Mesenchymal stem cell (in vitro differentiated cells and primary cell): ENCODE results near the gene POU2F3.
A peak's percentile ranks its signal among the peaks of the same experiment; 100 is the strongest.

Source experiments
- DNase-seq: peaks from one replicate; pipeline ENCODE4 v3.0.0-alpha.2; 2013
- H2AFZ ChIP-seq: one replicate; pipeline ENCODE4 v1.6.1; 2013; ENCODE audit warnings: low read depth, mild to moderate bottlenecking, control low read depth, inconsistent platforms, low read length, moderate library complexity
- H2AK5ac ChIP-seq: 2 replicates; pipeline ENCODE4 v1.6.1; 2013; ENCODE audit warnings: low read length, moderate library complexity, mild to moderate bottlenecking, inconsistent platforms; ENCODE audit not compliant: severe bottlenecking
- H2BK120ac ChIP-seq: one replicate; pipeline ENCODE4 v1.6.1; 2013; ENCODE audit warnings: low read depth, mild to moderate bottlenecking, inconsistent platforms, low read length, moderate library complexity
- H2BK12ac ChIP-seq, 2 experiments: one replicate each; pipeline ENCODE4 v1.6.1; 2013; ENCODE audit warnings: inconsistent platforms in 2 of 2, low read length in 2 of 2, mild to moderate bottlenecking in 2 of 2, moderate library complexity in 2 of 2, control low read depth in 1 of 2
- H2BK15ac ChIP-seq: one replicate; pipeline ENCODE4 v1.6.1; 2013; ENCODE audit warnings: mild to moderate bottlenecking, low read depth, inconsistent platforms; ENCODE audit not compliant: poor library complexity, severe bottlenecking
- H2BK5ac ChIP-seq: 2 replicates; pipeline ENCODE4 v1.6.1; 2013; ENCODE audit warnings: low read depth, mild to moderate bottlenecking, low read length, control low read depth, inconsistent platforms; ENCODE audit not compliant: poor library complexity, severe bottlenecking
- H3K14ac ChIP-seq, 2 experiments: one replicate each; pipeline ENCODE4 v1.6.1; 2013; ENCODE audit warnings: inconsistent platforms in 2 of 2, low read length in 2 of 2, control low read depth in 1 of 2, mild to moderate bottlenecking in 1 of 2, moderate library complexity in 1 of 2
- H3K18ac ChIP-seq, 2 experiments: one replicate each; pipeline ENCODE4 v1.6.1; 2013; ENCODE audit warnings: inconsistent platforms in 2 of 2, low read length in 2 of 2, control low read depth in 1 of 2, low read depth in 1 of 2, mild to moderate bottlenecking in 1 of 2
- H3K23ac ChIP-seq, 2 experiments: one replicate each; pipeline ENCODE4 v1.6.1; 2013; ENCODE audit warnings: inconsistent platforms in 2 of 2, low read length in 2 of 2, mild to moderate bottlenecking in 2 of 2, moderate library complexity in 2 of 2, control low read depth in 1 of 2
- H3K27ac ChIP-seq: 2 replicates; pipeline ENCODE4 v1.5.1; 2013; ENCODE audit warnings: mild to moderate bottlenecking, moderate library complexity, low read length, control low read depth, inconsistent platforms; ENCODE audit not compliant: poor library complexity, severe bottlenecking
- H3K27me3 ChIP-seq, 2 experiments: 2 replicates each; pipeline versions ENCODE4 v1.6.1 to v1.7.0; 2013; ENCODE audit warnings: low read length in 2 of 2, mild to moderate bottlenecking in 2 of 2, moderate library complexity in 2 of 2, control low read depth in 1 of 2, inconsistent platforms in 1 of 2; ENCODE audit not compliant: control insufficient read depth in 1 of 2, insufficient read depth in 1 of 2
- H3K36me3 ChIP-seq, 2 experiments: 2 replicates each; pipeline versions ENCODE4 v1.6.1 to v1.7.0; 2013; ENCODE audit warnings: low read length in 2 of 2, control low read depth in 1 of 2, inconsistent platforms in 1 of 2, low read depth in 1 of 2, mild to moderate bottlenecking in 1 of 2; ENCODE audit not compliant: insufficient read depth in 2 of 2, control insufficient read depth in 1 of 2
- H3K4ac ChIP-seq, 2 experiments: one replicate each; pipeline ENCODE4 v1.6.1; 2013; ENCODE audit warnings: inconsistent platforms in 2 of 2, low read length in 2 of 2, mild to moderate bottlenecking in 2 of 2, moderate library complexity in 2 of 2, control low read depth in 1 of 2, low read depth in 1 of 2
- H3K4me1 ChIP-seq: 2 replicates; pipeline ENCODE4 v1.6.1; 2013; ENCODE audit warnings: low read depth, low read length, control low read depth; ENCODE audit not compliant: control insufficient read depth, insufficient read depth
- H3K4me2 ChIP-seq: 2 replicates; pipeline ENCODE4 v1.6.1; 2013; ENCODE audit warnings: low read length, mild to moderate bottlenecking, inconsistent platforms; ENCODE audit not compliant: poor library complexity, severe bottlenecking
- H3K4me3 ChIP-seq, 2 experiments: 2 replicates each; pipeline versions ENCODE4 v1.5.1 to v1.7.0; 2013; ENCODE audit warnings: low read length in 2 of 2, mild to moderate bottlenecking in 2 of 2, control low read depth in 1 of 2, low read depth in 1 of 2; ENCODE audit not compliant: insufficient read depth in 1 of 2
- H3K79me1 ChIP-seq: replicated peaks from 2 replicates; pipeline ENCODE4 v1.6.1; 2013; ENCODE audit warnings: mild to moderate bottlenecking, control low read depth, low read length, inconsistent platforms; ENCODE audit not compliant: poor library complexity, severe bottlenecking
- H3K9ac ChIP-seq: 2 replicates; pipeline ENCODE4 v1.7.0; 2013; ENCODE audit warnings: mild to moderate bottlenecking, low read length, moderate library complexity
- H3K9me3 ChIP-seq: 2 replicates; pipeline ENCODE4 v1.7.0; 2013; ENCODE audit warnings: mild to moderate bottlenecking, low read length; ENCODE audit not compliant: control insufficient read depth
- H4K8ac ChIP-seq: one replicate; pipeline ENCODE4 v1.6.1; 2013; ENCODE audit warnings: inconsistent platforms, mild to moderate bottlenecking, low read length, moderate library complexity
- H4K91ac ChIP-seq: one replicate; pipeline ENCODE4 v1.6.1; 2013; ENCODE audit warnings: mild to moderate bottlenecking, low read length, inconsistent platforms
- WGBS: methylation state at CpG from one replicate; pipeline ENCODE4 v1.1.7; 2013; ENCODE audit warnings: mixed read lengths; 5-methylcytosine and 5-hydroxymethylcytosine counted together

Gene POU2F3

GRCh38 chr11:120296554-120296953 is 56.6 kb downstream of the POU2F3 start:
- no peak overlapping the region for H3K27ac ChIP-seq
- no peak overlapping the region for H2BK12ac ChIP-seq
- H3K27me3 ChIP-seq, result peaks cover 51 to 62% of the 10 kb centered on the region in 2 experiments
- no peak overlapping the region for H2AK5ac ChIP-seq
- H2BK15ac ChIP-seq, result no peak overlapping the region
- no peak overlapping the region for H4K91ac ChIP-seq
- H2AFZ ChIP-seq, result no peak overlapping the region
- H3K9ac ChIP-seq, result no peak overlapping the region
- H3K4me1 ChIP-seq, result peaks cover 2% of the 10 kb centered on the region
- no peaks in the 10 kb centered on the region for H3K9me3 ChIP-seq
- no peak overlapping the region for H4K8ac ChIP-seq
- no peak overlapping the region for H3K14ac ChIP-seq
- H3K4me2 ChIP-seq, result no peak overlapping the region
- WGBS, result 100% methylated on average over 3 of the region's 5 CpGs
- H3K23ac ChIP-seq, result no peak overlapping the region
- H3K79me1 ChIP-seq, result no peaks in the 10 kb centered on the region
- H3K4me3 ChIP-seq, result no peak overlapping the region
- H2BK120ac ChIP-seq, result no peak overlapping the region
- no peak for DNase-seq
- no peak overlapping the region for H3K18ac ChIP-seq
- H2BK5ac ChIP-seq, result no peak overlapping the region
- H3K4ac ChIP-seq, result no peak overlapping the region
- H3K36me3 ChIP-seq, result no peaks in the 10 kb centered on the region

GRCh38 chr11:120298461-120298860 is 58.5 kb downstream of the POU2F3 start:
- Histone ChIP-seq H2BK5ac (no peak overlapping the region), H3K4me3 (no peak overlapping the region), H3K36me3 (no peaks in the 10 kb centered on the region), H2AK5ac (no peak overlapping the region), H3K14ac (no peak overlapping the region), H2BK15ac (no peak overlapping the region), H2AFZ (no peak overlapping the region), H3K27ac (no peak overlapping the region), H3K79me1 (no peaks in the 10 kb centered on the region), H3K18ac (no peak overlapping the region), H4K91ac (no peak overlapping the region), H3K4me1 (peaks cover 2% of the 10 kb centered on the region), H3K27me3 (peaks cover 35 to 51% of the 10 kb centered on the region in 2 experiments), H3K4ac (no peak overlapping the region), H2BK12ac (no peak overlapping the region), H2BK120ac (no peak overlapping the region), H4K8ac (no peak overlapping the region), H3K9me3 (no peaks in the 10 kb centered on the region), H3K23ac (no peak overlapping the region), H3K9ac (no peak overlapping the region), H3K4me2 (no peak overlapping the region)
- DNase-seq, result no peak
- WGBS, result 79% methylated on average over 5 of the region's 5 CpGs

DNA sequence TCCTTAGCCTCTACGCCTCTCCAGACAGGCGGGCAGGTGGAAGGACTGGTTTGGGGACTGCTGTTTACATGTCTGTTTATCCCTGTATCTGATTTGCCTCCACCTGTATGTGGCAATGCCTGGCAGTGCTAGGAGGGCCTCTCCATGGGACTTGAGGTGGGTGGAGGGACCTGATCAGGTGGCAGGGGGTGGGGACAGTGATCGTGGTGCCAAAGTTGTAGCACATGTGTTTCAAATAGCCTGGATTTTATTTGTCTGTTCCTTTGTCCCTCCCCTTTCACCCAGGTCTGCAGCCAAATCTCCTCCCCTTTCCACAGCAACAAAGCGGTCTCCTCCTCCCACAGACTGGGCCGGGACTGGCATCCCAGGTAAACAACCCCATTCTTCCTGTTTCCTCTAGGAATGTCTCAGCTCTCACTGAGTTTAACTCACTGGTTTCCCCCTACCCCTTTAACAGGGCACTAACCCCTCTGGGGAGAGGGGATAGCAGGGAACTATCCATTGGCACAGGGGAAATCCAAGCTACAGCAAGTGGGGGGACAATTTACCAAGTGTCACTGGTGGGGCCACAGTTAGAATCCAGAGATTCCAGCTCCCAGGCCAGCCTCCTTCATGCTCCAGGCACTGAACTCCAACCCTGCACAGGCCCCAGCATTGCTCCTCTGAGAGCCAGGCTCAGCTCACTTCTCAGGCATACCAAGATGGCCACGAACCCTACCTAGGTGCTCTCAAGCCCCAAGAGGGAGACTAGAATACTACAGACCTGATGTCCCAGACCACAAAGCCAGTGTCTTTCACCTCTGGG is 62.3 kb downstream of the POU2F3 start:
- Histone ChIP-seq H3K4me3 (no peak overlapping the region), H3K18ac (no peak overlapping the region), H2BK120ac (no peak overlapping the region), H3K79me1 (no peaks in the 10 kb centered on the region), H3K23ac (no peak overlapping the region), H3K27me3 (peaks cover 10 to 26% of the 10 kb centered on the region in 2 experiments), H2BK5ac (no peak overlapping the region), H2BK15ac (no peak overlapping the region), H3K36me3 (no peaks in the 10 kb centered on the region), H3K9me3 (no peaks in the 10 kb centered on the region), H3K9ac (no peak overlapping the region), H3K4me1 (peaks cover 3% of the 10 kb centered on the region), H3K4ac (no peak overlapping the region), H2BK12ac (peak overlapping the region in 1 of 2 experiments; percentile 6), H4K91ac (no peak overlapping the region), H4K8ac (no peak overlapping the region), H3K14ac (no peak overlapping the region), H2AK5ac (no peak overlapping the region), H3K27ac (no peak overlapping the region), H3K4me2 (no peak overlapping the region), H2AFZ (no peak overlapping the region)
- 89% methylated on average over 6 of the region's 6 CpGs for WGBS
- DNase-seq, result no peak

DNA sequence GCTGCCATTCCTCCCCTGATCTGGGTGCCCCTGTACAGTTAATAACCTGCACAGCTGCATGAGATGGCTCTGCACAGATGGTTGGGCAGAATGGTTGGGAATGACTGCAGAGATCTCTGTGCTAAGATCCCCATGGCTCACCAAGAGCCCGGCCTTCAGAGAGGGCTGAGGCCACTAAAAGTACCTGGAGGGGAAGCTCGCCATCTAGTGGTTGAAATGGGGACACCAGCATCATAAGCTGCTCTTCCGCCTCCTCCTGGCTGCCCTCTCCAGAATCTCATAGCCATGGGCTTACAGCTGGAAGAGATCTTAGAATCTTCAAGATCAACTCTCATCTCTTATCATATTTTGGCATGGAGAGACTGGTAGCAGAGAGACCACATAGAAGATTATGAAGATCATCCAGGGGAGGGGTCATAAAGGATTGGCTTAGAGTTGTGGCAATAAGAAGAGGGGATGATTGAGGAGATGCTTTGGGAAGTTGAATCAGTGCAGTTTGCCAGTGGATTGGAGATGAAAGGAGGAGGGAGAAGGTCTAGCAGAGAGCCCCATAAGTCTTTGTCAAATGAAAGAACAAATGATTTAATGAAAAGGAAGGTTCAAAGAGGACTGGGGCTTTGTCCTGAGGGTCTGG is 63.2 kb downstream of the POU2F3 start:
- Histone ChIP-seq H3K9me3 (no peaks in the 10 kb centered on the region), H3K4me3 (no peak overlapping the region), H3K23ac (no peak overlapping the region), H2AK5ac (no peak overlapping the region), H2BK15ac (no peak overlapping the region), H3K4me2 (no peak overlapping the region), H2BK120ac (no peak overlapping the region), H3K14ac (no peak overlapping the region), H3K4ac (no peak overlapping the region), H2BK5ac (no peak overlapping the region), H4K8ac (no peak overlapping the region), H3K18ac (no peak overlapping the region), H2BK12ac (no peak overlapping the region), H3K79me1 (no peaks in the 10 kb centered on the region), H3K36me3 (no peaks in the 10 kb centered on the region), H3K27ac (no peak overlapping the region), H3K9ac (no peak overlapping the region), H3K4me1 (peaks cover 3% of the 10 kb centered on the region), H3K27me3 (peaks cover 4 to 19% of the 10 kb centered on the region in 2 experiments), H4K91ac (no peak overlapping the region), H2AFZ (no peak overlapping the region)
- DNase-seq, result peak; percentile 78
- 0% methylated on average over 2 of the region's 3 CpGs for WGBS
